Peyer's patch (tissue), 4 donors: ENCODE measurements around the gene CLCN4. TPM values are rescaled to one million over a fixed set of nuclear protein-coding genes. Genes with fewer than 3 reads are reported as not detected.
A peak's percentile ranks its signal among the peaks of the same experiment; 100 is the strongest.

Experiments
- DNase-seq, 3 donors: peaks; one replicate each; pipeline ENCODE4 v3.0.0-alpha.2; 2017 to 2019
- H3K27ac ChIP-seq, 4 donors: fragments of 200-600 bp; sonication (generic); one replicate each; pipeline ENCODE4 v1.5.1; 2016 to 2019
- H3K27me3 ChIP-seq, 2 donors: fragments of 200-600 bp; sonication (generic); one replicate each; pipeline ENCODE4 v1.5.1; 2019
- H3K36me3 ChIP-seq, 3 donors: fragments of 200-600 bp; sonication (generic); one replicate each; pipeline ENCODE4 v1.5.1; 2016 to 2019
- H3K4me1 ChIP-seq, 4 donors: fragments of 200-600 bp; sonication (generic); one replicate each; pipeline ENCODE4 v1.5.1; 2016 to 2019
- H3K4me3 ChIP-seq, 4 donors: fragments of 200-600 bp; sonication (generic); 1 replicate in 3 of 4; 2 replicates in 1 of 4; pipeline ENCODE4 v1.5.1; 2016 to 2019; ENCODE audit warnings: mild to moderate bottlenecking in 1 of 4
- H3K9me3 ChIP-seq, 4 donors: fragments of 200-600 bp; sonication (generic); one replicate each; pipeline ENCODE4 v1.5.1; 2016 to 2019; ENCODE audit warnings: mild to moderate bottlenecking in 1 of 4
- POLR2A ChIP-seq, 2 donors: fragments of 450-650 bp; IDR thresholded peaks; one replicate each; pipeline ENCODE4 v1.5.1; 2017; ENCODE audit warnings: antibody characterized with exemption in 2 of 2, mild to moderate bottlenecking in 2 of 2, moderate library complexity in 2 of 2
- total RNA-seq, 4 donors: library from RNA; depleted of rRNA; stranded (reverse); fragments of >200 nt; gene quantifications; one replicate each; pipeline ENCODE4 v1.1.0, GENCODE V29; 2016
- TF ChIP-seq, protein P1 (sequence below), 6 experiments: fragments of 450-650 bp in 4 of 6; fragments of 200-600 bp in 2 of 6; sonication (generic) in 1 of 6; IDR thresholded peaks; one replicate each; pipeline ENCODE4 v1.5.1; 2017 to 2019; ENCODE audit warnings: antibody characterized with exemption in 6 of 6, mild to moderate bottlenecking in 3 of 6, moderate library complexity in 1 of 6

CLCN4 gene
- total RNA-seq, 4 donors from 2014 or later, result 0.35 to 4.3 (median 1.7) TPM; not detected in 1

DNA sequence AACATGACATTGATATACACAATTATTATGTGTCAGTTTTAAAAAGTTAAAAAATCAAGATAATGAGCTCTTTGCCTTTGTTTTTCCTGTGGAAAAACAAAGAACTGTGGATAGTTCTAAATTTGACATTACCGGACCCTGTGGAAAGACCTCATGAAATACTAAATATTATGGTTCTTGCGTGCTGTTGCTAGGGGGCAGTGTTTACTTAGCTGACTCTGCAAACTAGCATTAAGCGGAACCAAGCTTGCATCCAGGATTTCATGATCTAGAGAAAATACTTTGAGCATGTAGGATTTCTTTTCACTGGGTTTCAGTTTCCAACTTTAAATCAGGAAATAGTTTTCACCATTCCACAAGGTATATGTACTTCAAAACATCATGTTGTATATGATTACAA is 33.6 kb downstream of the CLCN4 start:
- Histone ChIP-seq H3K27ac (no peak overlapping the region), H3K9me3 (no peaks in the 10 kb centered on the region), H3K27me3 (no peaks in the 10 kb centered on the region), H3K36me3 (no peaks in the 10 kb centered on the region), H3K4me1 (no peaks in the 10 kb centered on the region), H3K4me3 (no peak overlapping the region)
- peak in 1 of 3 donors; percentile 63 for DNase-seq
- no peak for TF ChIP-seq POLR2A (IDR thresholded peaks at IDR 0.05)
- TF ChIP-seq, protein P1, sequence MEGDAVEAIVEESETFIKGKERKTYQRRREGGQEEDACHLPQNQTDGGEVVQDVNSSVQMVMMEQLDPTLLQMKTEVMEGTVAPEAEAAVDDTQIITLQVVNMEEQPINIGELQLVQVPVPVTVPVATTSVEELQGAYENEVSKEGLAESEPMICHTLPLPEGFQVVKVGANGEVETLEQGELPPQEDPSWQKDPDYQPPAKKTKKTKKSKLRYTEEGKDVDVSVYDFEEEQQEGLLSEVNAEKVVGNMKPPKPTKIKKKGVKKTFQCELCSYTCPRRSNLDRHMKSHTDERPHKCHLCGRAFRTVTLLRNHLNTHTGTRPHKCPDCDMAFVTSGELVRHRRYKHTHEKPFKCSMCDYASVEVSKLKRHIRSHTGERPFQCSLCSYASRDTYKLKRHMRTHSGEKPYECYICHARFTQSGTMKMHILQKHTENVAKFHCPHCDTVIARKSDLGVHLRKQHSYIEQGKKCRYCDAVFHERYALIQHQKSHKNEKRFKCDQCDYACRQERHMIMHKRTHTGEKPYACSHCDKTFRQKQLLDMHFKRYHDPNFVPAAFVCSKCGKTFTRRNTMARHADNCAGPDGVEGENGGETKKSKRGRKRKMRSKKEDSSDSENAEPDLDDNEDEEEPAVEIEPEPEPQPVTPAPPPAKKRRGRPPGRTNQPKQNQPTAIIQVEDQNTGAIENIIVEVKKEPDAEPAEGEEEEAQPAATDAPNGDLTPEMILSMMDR (IDR thresholded peaks at IDR 0.05), result peak in 4 of 6 experiments; percentile 41 to 59 (median 48)

DNA sequence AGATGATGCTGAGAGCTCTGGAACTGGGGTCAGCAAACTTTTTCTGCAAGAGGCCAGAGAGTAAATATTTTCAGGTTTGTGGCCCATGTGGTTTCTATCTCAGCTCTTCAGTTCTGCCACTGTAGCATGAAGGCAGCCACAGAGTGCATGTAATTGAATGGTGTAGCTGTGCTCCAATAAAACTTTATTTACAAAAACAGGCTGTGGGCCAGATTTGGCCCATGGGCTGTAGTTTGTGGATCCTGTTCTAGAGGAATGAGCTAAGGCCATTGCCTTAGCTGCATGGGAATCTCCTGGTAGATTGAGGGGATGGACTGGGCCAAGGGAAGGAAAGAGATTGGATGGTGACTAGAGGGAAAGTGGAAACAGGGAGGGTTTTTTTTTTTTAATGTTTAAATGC is 36.8 kb downstream of the CLCN4 start:
- no peaks in the 10 kb centered on the region for H3K36me3 ChIP-seq
- no peaks in the 10 kb centered on the region for H3K4me1 ChIP-seq
- H3K27me3 ChIP-seq, result no peaks in the 10 kb centered on the region
- H3K4me3 ChIP-seq, result no peak overlapping the region
- DNase-seq, result no peak
- no peak overlapping the region for H3K27ac ChIP-seq
- no peaks in the 10 kb centered on the region for H3K9me3 ChIP-seq
- TF ChIP-seq, protein P1 (IDR thresholded peaks at IDR 0.05), result no peak
- TF ChIP-seq POLR2A (IDR thresholded peaks at IDR 0.05), result no peak

DNA sequence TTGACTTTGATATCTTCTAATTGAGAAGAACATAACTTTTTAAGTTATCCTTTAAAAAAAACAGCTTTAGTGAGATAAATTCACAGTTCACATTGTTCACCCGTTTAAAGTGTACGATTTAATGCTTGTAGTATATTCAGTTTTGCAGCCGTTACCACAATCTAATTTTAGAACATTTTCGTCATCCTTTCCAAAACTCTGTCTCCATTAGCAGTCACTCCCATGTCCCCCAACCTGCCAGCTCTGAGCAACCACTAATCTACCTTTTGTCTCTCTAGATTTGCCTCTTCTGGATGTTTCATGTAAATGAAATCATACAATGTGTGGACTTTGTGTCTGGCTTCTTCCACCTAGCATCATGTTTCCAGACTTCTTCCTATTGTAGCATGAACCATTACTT is 38.6 kb downstream of the CLCN4 start:
- H3K27me3 ChIP-seq, result no peaks in the 10 kb centered on the region
- no peaks in the 10 kb centered on the region for H3K36me3 ChIP-seq
- no peak for TF ChIP-seq POLR2A (IDR thresholded peaks at IDR 0.05)
- TF ChIP-seq, protein P1 (IDR thresholded peaks at IDR 0.05), result no peak
- DNase-seq, result no peak
- no peaks in the 10 kb centered on the region for H3K4me1 ChIP-seq
- H3K27ac ChIP-seq, result no peak overlapping the region
- no peaks in the 10 kb centered on the region for H3K9me3 ChIP-seq
- H3K4me3 ChIP-seq, result no peak overlapping the region

DNA sequence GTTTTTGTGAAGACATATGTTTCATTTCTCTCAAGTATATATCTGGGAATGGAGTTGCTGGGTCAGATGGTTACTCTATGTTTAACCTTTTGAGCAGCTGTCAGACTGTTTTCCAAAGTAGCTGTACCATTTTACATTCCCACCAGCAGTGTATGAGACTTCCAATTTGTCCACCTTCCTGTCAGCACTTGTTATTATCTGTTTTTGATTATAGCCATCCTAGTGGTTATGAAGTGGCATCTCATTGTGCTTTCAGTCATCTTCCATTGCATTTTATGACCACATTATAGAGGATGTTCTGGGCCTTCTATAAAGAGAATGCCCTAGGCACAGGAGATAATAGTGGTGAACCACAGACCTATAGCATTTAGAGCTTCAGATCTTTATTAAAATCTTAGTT is 39.2 kb downstream of the CLCN4 start:
- TF ChIP-seq, protein P1 (IDR thresholded peaks at IDR 0.05), result no peak
- TF ChIP-seq POLR2A (IDR thresholded peaks at IDR 0.05), result no peak

DNA sequence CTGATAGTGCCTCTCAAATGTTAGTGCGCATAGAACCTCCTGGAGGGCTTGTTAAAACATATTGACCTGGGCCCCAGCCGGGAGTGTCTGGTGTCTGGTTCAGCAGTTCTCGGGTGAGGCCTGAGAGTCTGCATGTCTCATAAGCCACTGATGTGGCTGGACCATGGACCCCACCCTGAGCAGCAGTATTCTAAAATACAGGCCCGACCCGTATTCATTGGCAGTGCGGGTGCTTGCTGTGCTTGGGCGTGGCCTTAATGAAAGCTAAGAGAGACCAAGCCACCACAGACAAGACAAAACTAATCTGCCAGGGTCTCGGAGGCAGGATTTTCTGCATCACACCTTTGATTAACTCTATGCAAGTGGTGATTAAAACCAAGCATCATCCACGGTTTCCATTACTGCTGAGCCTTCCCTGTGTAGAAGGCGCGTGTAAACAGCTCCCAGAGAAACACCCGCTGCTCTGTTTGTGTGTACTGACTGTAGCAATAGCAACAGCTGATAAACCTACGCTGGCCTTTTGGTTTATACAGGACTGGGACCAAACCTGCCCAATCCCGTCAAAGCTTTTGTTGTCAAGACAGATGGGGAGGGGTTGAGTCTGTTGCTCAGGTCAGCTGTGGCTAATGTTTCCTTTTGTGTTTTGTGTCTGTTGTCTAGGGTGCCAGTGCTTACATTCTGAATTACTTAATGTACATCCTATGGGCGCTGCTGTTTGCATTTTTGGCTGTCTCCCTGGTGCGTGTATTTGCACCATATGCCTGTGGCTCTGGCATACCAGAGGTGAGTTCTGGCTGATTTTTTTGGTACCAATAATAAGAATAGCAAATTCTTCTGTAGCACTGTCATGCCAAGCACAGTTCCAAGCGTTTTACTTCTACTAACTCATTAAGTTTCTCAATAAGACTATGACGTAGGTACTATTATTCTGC is 40.8 kb downstream of the CLCN4 start:
- Histone ChIP-seq H3K4me1 (no peaks in the 10 kb centered on the region), H3K4me3 (no peak overlapping the region), H3K27ac (no peak overlapping the region), H3K36me3 (no peaks in the 10 kb centered on the region), H3K27me3 (no peaks in the 10 kb centered on the region), H3K9me3 (no peaks in the 10 kb centered on the region)
- DNase-seq, result no peak
- TF ChIP-seq, protein P1 (IDR thresholded peaks at IDR 0.05), result no peak
- TF ChIP-seq POLR2A (IDR thresholded peaks at IDR 0.05), result no peak

More for the DNA sequence above, 39.2 kb downstream of the CLCN4 start:
- Histone ChIP-seq H3K27me3 (no peaks in the 10 kb centered on the region), H3K36me3 (no peaks in the 10 kb centered on the region), H3K9me3 (no peaks in the 10 kb centered on the region), H3K4me3 (no peak overlapping the region), H3K27ac (no peak overlapping the region), H3K4me1 (no peaks in the 10 kb centered on the region)
- DNase-seq, result no peak
